ENCODE data around the gene SPATS2L. TPM values are rescaled to one million over a fixed set of nuclear protein-coding genes. Genes with fewer than 3 reads are reported as not detected.

The SPATS2L gene
- total and polyA plus RNA-seq, 2 donors (not counting 1 experiment from before 2014, with no cell fraction given) = 0.27 to 0.44 TPM

DNA sequence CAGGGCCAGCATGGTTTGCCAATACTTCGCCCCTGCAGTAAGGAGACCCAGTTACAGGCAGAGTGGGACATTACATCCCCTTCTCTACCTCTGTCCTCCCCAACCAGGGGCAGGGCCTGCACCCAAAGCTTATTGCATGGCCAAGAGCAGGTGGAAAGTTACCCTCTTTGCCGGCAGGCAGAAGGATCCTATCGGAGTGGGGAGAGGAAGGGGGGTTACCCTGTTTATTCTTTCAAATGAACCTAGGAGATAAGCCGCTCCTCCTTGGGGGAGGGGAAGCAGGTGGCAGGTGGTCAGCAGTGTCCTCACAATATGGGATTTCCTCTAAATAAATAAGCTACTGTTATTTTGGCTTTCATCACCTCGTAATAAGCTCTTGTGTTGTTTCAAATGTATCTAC is 53.9 kb downstream of the SPATS2L start:
- Histone ChIP-seq H3K9ac (ENCODE audit: low read length) (no peak overlapping the region), H3K4me3 (ENCODE audit: control extremely low read depth in 1 of 5, extremely low read depth in 1 of 5, insufficient read depth in 1 of 5, low read depth in 2 of 5, low read length in 4 of 5) (no peak overlapping the region), H2AFZ (ENCODE audit: insufficient read depth, low read depth, low read length, poor library complexity, severe bottlenecking) (no peak overlapping the region), H4K20me1 (ENCODE audit: control insufficient read depth, insufficient read depth, low read length, poor library complexity, severe bottlenecking) (no peaks in the 10 kb centered on the region), H3K9me3 (ENCODE audit: control extremely low read depth in 1 of 3, control insufficient read depth in 2 of 3, insufficient read depth in 1 of 3, low read length in 2 of 3) (no peaks in the 10 kb centered on the region), H3K36me3 (replicated peaks in 1 of 2; ENCODE audit: control extremely low read depth in 1 of 2, control insufficient read depth in 1 of 2, extremely low read depth in 1 of 2, insufficient read depth in 2 of 2, low read length in 1 of 2) (no peaks in the 10 kb centered on the region), H3K27ac (ENCODE audit: low read length in 2 of 2) (no peak overlapping the region), H3K4me1 (ENCODE audit: control insufficient read depth in 2 of 2, insufficient read depth in 2 of 2, low read length in 2 of 2) (no peaks in the 10 kb centered on the region), H3K79me2 (ENCODE audit: control insufficient read depth, insufficient read depth, low read length) (no peaks in the 10 kb centered on the region), H3K27me3 (replicated peaks in 1 of 4; ENCODE audit: control extremely low read depth in 1 of 4, control insufficient read depth in 3 of 4, insufficient read depth in 4 of 4, low read length in 3 of 4) (peaks cover 0 to 6% (median 3%) of the 10 kb centered on the region in 4 experiments), H3K4me2 (replicated peaks; ENCODE audit: low read depth, low read length, poor library complexity, severe bottlenecking) (no peak overlapping the region)
- no peak overlapping the region for H3K27ac Mint-ChIP-seq
- H3K27me3 Mint-ChIP-seq = peaks cover 24% of the 10 kb centered on the region
- H3K4me1 Mint-ChIP-seq = no peaks in the 10 kb centered on the region
- intact Hi-C loops (cut with micrococcal nuclease) = no loop called here
- CTCF ChIA-PET = no interaction called here
- DNase-seq (no peak), ATAC-seq (ENCODE audit: low read depth) (no peak)
- H3K4me3 Mint-ChIP-seq = no peak overlapping the region
- 100% methylated on average over 1 of the region's 5 CpGs for WGBS (ENCODE audit: insufficient coverage)
- POLR2A ChIA-PET = no interaction called here
- H3K9me3 Mint-ChIP-seq (ENCODE audit: insufficient read depth) = no peaks in the 10 kb centered on the region
- TF ChIP-seq EZH2 (IDR thresholded peaks at IDR 0.05; ENCODE audit: borderline replicate concordance, insufficient read depth, low read depth, low read length, poor library complexity, severe bottlenecking) = no peak
- TF ChIP-seq, protein P1, sequence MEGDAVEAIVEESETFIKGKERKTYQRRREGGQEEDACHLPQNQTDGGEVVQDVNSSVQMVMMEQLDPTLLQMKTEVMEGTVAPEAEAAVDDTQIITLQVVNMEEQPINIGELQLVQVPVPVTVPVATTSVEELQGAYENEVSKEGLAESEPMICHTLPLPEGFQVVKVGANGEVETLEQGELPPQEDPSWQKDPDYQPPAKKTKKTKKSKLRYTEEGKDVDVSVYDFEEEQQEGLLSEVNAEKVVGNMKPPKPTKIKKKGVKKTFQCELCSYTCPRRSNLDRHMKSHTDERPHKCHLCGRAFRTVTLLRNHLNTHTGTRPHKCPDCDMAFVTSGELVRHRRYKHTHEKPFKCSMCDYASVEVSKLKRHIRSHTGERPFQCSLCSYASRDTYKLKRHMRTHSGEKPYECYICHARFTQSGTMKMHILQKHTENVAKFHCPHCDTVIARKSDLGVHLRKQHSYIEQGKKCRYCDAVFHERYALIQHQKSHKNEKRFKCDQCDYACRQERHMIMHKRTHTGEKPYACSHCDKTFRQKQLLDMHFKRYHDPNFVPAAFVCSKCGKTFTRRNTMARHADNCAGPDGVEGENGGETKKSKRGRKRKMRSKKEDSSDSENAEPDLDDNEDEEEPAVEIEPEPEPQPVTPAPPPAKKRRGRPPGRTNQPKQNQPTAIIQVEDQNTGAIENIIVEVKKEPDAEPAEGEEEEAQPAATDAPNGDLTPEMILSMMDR (IDR thresholded peaks at IDR 0.05) = no peak

DNA sequence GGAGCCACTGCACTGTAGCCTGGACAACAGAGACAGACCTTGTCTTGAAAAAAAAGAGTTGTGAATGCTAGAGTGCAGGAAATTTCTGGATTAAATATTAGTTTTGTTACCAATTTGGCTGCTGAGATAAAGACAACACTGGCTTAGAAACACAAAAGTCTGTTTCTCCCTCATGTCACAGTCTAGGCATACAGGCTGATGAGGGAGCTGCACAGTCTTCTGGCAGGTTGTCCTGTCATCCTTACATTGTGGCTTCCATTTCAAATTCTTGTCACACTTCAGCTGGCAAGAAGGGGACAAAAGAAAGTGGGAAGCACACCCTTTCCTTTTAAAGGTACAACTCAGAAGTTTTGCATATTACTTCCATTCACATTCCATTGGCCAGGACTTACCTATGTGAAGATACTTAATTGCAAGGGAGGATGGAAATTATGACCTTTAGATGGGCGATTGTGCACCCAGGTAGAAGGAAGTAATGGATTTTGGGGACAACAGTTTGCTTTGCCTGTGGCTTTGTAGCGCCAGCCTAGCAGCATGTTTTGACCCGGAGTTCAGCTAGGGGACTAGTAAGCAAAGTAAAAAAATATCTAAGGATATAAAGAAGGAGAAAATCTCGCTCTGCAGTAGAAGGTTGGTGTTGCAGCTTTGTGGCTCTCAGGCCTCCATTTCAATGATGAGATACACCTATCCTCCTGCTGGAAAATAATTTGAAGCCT is 55.9 kb downstream of the SPATS2L start:
- TF ChIP-seq, protein P1 (IDR thresholded peaks at IDR 0.05) = no peak
- ChIA-PET CTCF (no interaction called here), POLR2A (no interaction called here)
- intact Hi-C loops (cut with micrococcal nuclease) = no loop called here
- Mint-ChIP-seq H3K4me3 (no peak overlapping the region), H3K27ac (no peak overlapping the region), H3K4me1 (no peaks in the 10 kb centered on the region), H3K9me3 (ENCODE audit: insufficient read depth) (no peaks in the 10 kb centered on the region), H3K27me3 (peaks cover 25% of the 10 kb centered on the region)
- H3K4me1 ChIP-seq (ENCODE audit: control insufficient read depth in 2 of 2, insufficient read depth in 2 of 2, low read length in 2 of 2) = no peaks in the 10 kb centered on the region
- no peak overlapping the region for H3K4me2 ChIP-seq (replicated peaks; ENCODE audit: low read depth, low read length, poor library complexity, severe bottlenecking)
- WGBS (ENCODE audit: insufficient coverage) = 87% methylated on average over 2 of the region's 4 CpGs
- no peaks in the 10 kb centered on the region for H3K36me3 ChIP-seq (replicated peaks in 1 of 2; ENCODE audit: control extremely low read depth in 1 of 2, control insufficient read depth in 1 of 2, extremely low read depth in 1 of 2, insufficient read depth in 2 of 2, low read length in 1 of 2)
- ATAC-seq (ENCODE audit: low read depth) = no peak
- H3K27me3 ChIP-seq (replicated peaks in 1 of 4; ENCODE audit: control extremely low read depth in 1 of 4, control insufficient read depth in 3 of 4, insufficient read depth in 4 of 4, low read length in 3 of 4) = peaks cover 0 to 8% (median 3%) of the 10 kb centered on the region in 4 experiments
- H3K9me3 ChIP-seq (ENCODE audit: control extremely low read depth in 1 of 3, control insufficient read depth in 2 of 3, insufficient read depth in 1 of 3, low read length in 2 of 3) = no peaks in the 10 kb centered on the region
- H3K4me3 ChIP-seq (ENCODE audit: control extremely low read depth in 1 of 5, extremely low read depth in 1 of 5, insufficient read depth in 1 of 5, low read depth in 2 of 5, low read length in 4 of 5) = no peak overlapping the region
- no peaks in the 10 kb centered on the region for H3K79me2 ChIP-seq (ENCODE audit: control insufficient read depth, insufficient read depth, low read length)
- DNase-seq = no peak
- H3K27ac ChIP-seq (ENCODE audit: low read length in 2 of 2) = no peak overlapping the region
- H4K20me1 ChIP-seq (ENCODE audit: control insufficient read depth, insufficient read depth, low read length, poor library complexity, severe bottlenecking) = no peaks in the 10 kb centered on the region
- no peak overlapping the region for H3K9ac ChIP-seq (ENCODE audit: low read length)
- no peak overlapping the region for H2AFZ ChIP-seq (ENCODE audit: insufficient read depth, low read depth, low read length, poor library complexity, severe bottlenecking)
